GM19372 (cell line): ENCODE measurements around the gene ZNF581.

Source experiments
- ATAC-seq: cut with Tn5 transposase; IDR thresholded peaks from one replicate; pipeline ENCODE4 v1.9.1; 2021; ENCODE audit warnings: mild to moderate bottlenecking, low read depth, moderate library complexity; ENCODE audit not compliant: unreplicated experiment

Gene ZNF581

GRCh38 chr19:55646889-55647731, 3.7 kb downstream of the ZNF581 start:
- ATAC-seq: no peak

- ATAC-seq: no peak
These were observed 4.5 kb downstream of the ZNF581 start, which contains the start of gene CCDC106 for GRCh38 chr19:55647732-55648584. Gene CCDC106, plus strand, starts transcription at chr19:55648212. Its CDS starts 835 bp downstream, at chr19:55649047.

GRCh38 chr19:55648585-55649267, 5.3 kb downstream of the ZNF581 start:
- no peak for ATAC-seq

GRCh38 chr19:55649268-55650125, 6.0 kb downstream of the ZNF581 start:
- no peak for ATAC-seq

GRCh38 chr19:55650126-55650557, 6.7 kb downstream of the ZNF581 start:
- ATAC-seq: no peak

- ATAC-seq: no peak
These were observed 7.3 kb downstream of the ZNF581 start for GRCh38 chr19:55650602-55651230.

- ATAC-seq: no peak
These were observed 7.8 kb downstream of the ZNF581 start for GRCh38 chr19:55651236-55651635.

GRCh38 chr19:55652311-55653128, 9.1 kb downstream of the ZNF581 start:
- no peak for ATAC-seq

GRCh38 chr19:55653651-55654322, 10.3 kb downstream of the ZNF581 start:
- ATAC-seq: peak; percentile 46

GRCh38 chr19:55654323-55654867, 10.9 kb downstream of the ZNF581 start:
- peak; percentile 48 for ATAC-seq

GRCh38 chr19:55654868-55655647, 11.6 kb downstream of the ZNF581 start, which contains the start of gene U2AF2:
Gene U2AF2, plus strand, starts transcription at chr19:55655035. Its CDS starts 70 bp downstream, at chr19:55655105.
- peak; percentile 37 for ATAC-seq

- no peak for ATAC-seq
These were observed 12.2 kb downstream of the ZNF581 start for GRCh38 chr19:55655648-55656040.

- no peak for ATAC-seq
These were observed 13.1 kb downstream of the ZNF581 start for GRCh38 chr19:55656552-55656951.

- no peak for ATAC-seq
These were observed 13.7 kb downstream of the ZNF581 start for GRCh38 chr19:55656988-55657747.

- ATAC-seq: no peak
These were observed 15.5 kb downstream of the ZNF581 start for GRCh38 chr19:55658846-55659459.

- no peak for ATAC-seq
These were observed 16.4 kb downstream of the ZNF581 start for GRCh38 chr19:55659822-55660221.
